Measurements from ENCODE around the gene RPS27L.

GRCh38 chr15:63185206-63185605 is 27.9 kb upstream of the RPS27L start:
- TF ChIP-seq DLX4 (CRISPR knock-in tag; IDR thresholded peaks at IDR 0.05) = no peak
- no peak for TF ChIP-seq MAX (CRISPR knock-in tag; IDR thresholded peaks at IDR 0.05)
- no peak for TF ChIP-seq KAT7 (CRISPR knock-in tag; IDR thresholded peaks at IDR 0.05; ENCODE audit: borderline replicate concordance)
- TF ChIP-seq YY1 (IDR thresholded peaks at IDR 0.05; ENCODE audit: borderline replicate concordance in 1 of 3, control insufficient read depth in 1 of 3, extremely low read depth in 1 of 3, insufficient read depth in 3 of 3, insufficient read length in 1 of 3, insufficient replicate concordance in 2 of 3, low read depth in 1 of 3, low read length in 2 of 3) = no peak
- no peak for TF ChIP-seq POLR2A (conservative IDR thresholded peaks at IDR 0.05)
- TF ChIP-seq NR1H2 (CRISPR knock-in tag; IDR thresholded peaks at IDR 0.05) = no peak
- TF ChIP-seq KAT8 (IDR thresholded peaks at IDR 0.05; ENCODE audit: low read depth) = no peak
- TF ChIP-seq TEAD2 (tag; IDR thresholded peaks at IDR 0.05) = no peak

Data from K562 (cell line).